Right atrium auricular region (tissue), 2 donors: ENCODE data around the gene IL26. TPM values are rescaled to one million over a fixed set of nuclear protein-coding genes. Genes with fewer than 3 reads are reported as not detected.

Source experiments
- DNase-seq: peaks from one replicate; pipeline ENCODE4 v3.0.0-alpha.2; 2019; ENCODE audit warnings: low spot score
- H3K27ac ChIP-seq, 2 donors: fragments of 200-600 bp; sonication (generic); 1 replicate in 1 of 2; 2 replicates in 1 of 2; pipeline ENCODE4 v1.5.1; 2016 to 2019
- H3K27me3 ChIP-seq, 2 donors: fragments of 200-600 bp; sonication (generic); one replicate each; pipeline versions ENCODE4 v1.5.1 to v1.6.0; 2017 to 2019
- H3K36me3 ChIP-seq: fragments of 200-600 bp; sonication (generic); one replicate; pipeline ENCODE4 v1.5.1; 2016
- H3K4me1 ChIP-seq, 2 donors: fragments of 200-600 bp; sonication (generic); one replicate each; pipeline versions ENCODE4 v1.5.1 to v1.6.0; 2017 to 2019
- H3K4me3 ChIP-seq, 2 donors: fragments of 200-600 bp; sonication (generic); 1 replicate in 1 of 2; 2 replicates in 1 of 2; pipeline ENCODE4 v1.5.1; 2017 to 2019; ENCODE audit warnings: mild to moderate bottlenecking in 1 of 2, moderate library complexity in 1 of 2
- H3K9me3 ChIP-seq, 2 donors: fragments of 200-600 bp; sonication (generic); one replicate each; pipeline ENCODE4 v1.5.1; 2019
- CTCF ChIP-seq, 2 donors: fragments of 200-600 bp; sonication (generic); IDR thresholded peaks; one replicate each; pipeline ENCODE4 v1.5.1; 2019; ENCODE audit warnings: antibody characterized with exemption in 2 of 2
- total RNA-seq, 2 donors: library from RNA; depleted of rRNA; stranded (reverse); fragments of >200 nt; gene quantifications; one replicate each; pipeline ENCODE4 v1.1.0, GENCODE V29; 2016

IL26 gene
- total RNA-seq, 2 donors from 2014 or later: not detected

DNA sequence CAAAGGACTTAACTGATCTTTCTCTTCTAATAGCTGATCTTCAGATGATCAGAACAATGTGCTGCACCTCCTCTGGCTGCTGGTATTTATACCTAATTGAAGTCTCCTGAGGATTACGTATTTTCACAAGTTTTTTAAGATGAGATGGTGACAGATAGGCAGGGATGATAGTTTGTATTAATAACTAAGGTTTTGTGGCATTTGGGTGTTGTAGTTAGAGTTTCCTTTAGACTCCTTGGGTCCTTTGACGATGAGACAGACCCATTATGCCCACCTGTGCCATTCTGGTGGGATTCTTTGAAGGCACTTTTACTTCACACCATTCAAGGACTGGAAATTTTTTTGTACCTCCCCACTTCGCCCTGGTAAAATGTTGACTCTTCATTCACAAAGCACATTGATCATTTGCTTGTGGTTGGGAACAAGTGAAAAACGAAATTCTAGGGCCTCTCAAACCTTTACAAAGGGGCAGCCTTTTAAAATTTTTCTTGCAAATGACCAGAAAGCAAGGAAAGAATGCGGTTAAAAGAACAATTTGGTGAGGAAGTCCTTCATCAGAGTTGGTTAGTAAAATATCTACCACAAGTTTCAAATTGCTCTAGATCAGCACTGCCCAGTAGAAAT lies 65.8 kb downstream of the IL26 start, which contains the start of gene IFNG:
Gene IFNG, minus strand, starts transcription at position 60 of the 624 bp plus-strand sequence. CDS start 125 bp downstream, outside the sequence.
- Histone ChIP-seq H3K4me1 (no peaks in the 10 kb centered on the region), H3K27ac (no peak within 1 kb of the TSS), H3K36me3 (no peaks in the 10 kb centered on the region), H3K4me3 (no peak within 1 kb of the TSS), H3K9me3 (no peaks in the 10 kb centered on the region), H3K27me3 (no peaks in the 10 kb centered on the region)
- no peak for DNase-seq
- TF ChIP-seq CTCF (IDR thresholded peaks at IDR 0.05): no peak

DNA sequence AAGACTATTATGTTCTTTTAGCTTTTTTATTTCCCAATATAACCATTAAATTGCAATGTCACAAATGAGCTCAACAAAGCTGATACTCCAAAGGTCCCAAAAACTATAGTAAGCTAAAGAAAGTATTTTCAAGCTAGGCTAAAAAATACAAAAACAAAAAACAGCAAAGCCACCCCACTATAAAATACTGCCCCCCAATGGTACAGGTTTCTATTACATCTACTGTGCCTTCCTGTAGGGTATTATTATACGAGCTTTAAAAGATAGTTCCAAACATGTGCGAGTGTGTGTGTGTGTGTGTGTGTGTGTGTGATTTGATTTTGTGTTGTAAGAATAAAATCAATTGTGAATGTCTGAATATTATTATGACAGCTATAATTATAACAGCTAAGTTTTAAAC lies 67.2 kb downstream of the IL26 start:
- Histone ChIP-seq H3K27ac (no peak overlapping the region), H3K36me3 (no peaks in the 10 kb centered on the region), H3K4me1 (no peaks in the 10 kb centered on the region), H3K4me3 (no peak overlapping the region), H3K9me3 (no peaks in the 10 kb centered on the region), H3K27me3 (no peaks in the 10 kb centered on the region)
- peak in 1 of 2 donors; percentile 50 for TF ChIP-seq CTCF (IDR thresholded peaks at IDR 0.05)
- DNase-seq: no peak

DNA sequence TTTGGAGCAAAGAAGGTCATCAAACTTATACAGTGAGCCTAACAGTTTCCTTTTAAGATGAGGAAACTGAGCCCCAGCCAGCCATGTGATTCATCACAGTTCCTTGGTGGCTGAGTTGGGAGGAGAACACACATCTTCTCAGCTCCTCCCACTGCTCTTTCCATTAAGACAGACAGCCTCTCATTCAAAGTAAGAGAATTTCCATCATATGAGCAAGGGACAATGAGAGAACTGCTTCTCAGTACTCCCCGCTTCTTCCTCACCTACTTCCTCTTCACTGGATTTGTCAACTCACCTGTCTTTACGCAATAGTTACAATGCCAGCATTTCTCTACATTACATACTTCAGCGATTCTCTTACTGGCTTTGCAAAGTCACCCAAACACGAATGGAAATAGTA lies 68.2 kb downstream of the IL26 start:
- DNase-seq: no peak
- no peaks in the 10 kb centered on the region for H3K36me3 ChIP-seq
- no peak for TF ChIP-seq CTCF (IDR thresholded peaks at IDR 0.05)
- no peaks in the 10 kb centered on the region for H3K4me1 ChIP-seq
- H3K27me3 ChIP-seq: no peaks in the 10 kb centered on the region
- H3K4me3 ChIP-seq: no peak overlapping the region
- no peak overlapping the region for H3K27ac ChIP-seq
- no peaks in the 10 kb centered on the region for H3K9me3 ChIP-seq

DNA sequence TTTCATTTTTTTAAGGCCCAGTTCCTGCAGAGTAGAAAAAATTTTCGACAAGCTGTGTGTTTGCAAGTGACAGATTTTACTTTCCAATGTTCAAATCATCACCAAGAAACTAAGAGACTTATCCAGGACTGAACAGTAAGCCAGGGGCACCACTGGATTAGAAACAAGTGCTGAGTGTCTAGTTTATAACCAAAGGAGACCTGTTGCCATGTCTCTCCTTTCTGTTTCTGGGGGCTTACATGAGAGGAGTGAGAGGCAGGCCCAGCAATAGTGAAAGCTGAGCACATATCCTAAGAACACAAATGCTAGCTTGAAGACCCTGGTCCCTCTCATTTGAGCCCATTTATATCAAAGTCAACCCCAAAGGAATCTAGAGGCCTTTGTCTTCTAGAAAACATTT lies 69.0 kb downstream of the IL26 start:
- Histone ChIP-seq H3K4me3 (no peak overlapping the region), H3K36me3 (no peaks in the 10 kb centered on the region), H3K9me3 (no peaks in the 10 kb centered on the region), H3K4me1 (no peaks in the 10 kb centered on the region), H3K27me3 (no peaks in the 10 kb centered on the region), H3K27ac (no peak overlapping the region)
- no peak for TF ChIP-seq CTCF (IDR thresholded peaks at IDR 0.05)
- no peak for DNase-seq

DNA sequence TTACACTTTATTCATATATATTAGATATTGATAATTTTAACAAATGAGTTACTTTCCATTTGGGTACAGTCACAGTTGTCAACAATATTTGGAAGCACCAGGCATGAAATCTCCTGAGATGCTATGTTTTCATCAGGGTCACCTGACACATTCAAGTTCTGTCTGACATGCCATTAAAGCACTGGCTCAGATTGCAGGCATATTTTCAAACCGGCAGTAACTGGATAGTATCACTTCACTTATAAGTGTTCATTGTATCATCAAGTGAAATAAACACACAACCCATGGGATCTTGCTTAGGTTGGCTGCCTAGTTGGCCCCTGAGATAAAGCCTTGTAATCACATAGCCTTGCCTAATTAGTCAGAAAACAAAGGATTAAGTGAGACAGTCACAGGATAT lies 70.8 kb downstream of the IL26 start:
- no peak overlapping the region for H3K4me3 ChIP-seq
- H3K36me3 ChIP-seq: no peaks in the 10 kb centered on the region
- H3K27me3 ChIP-seq: no peaks in the 10 kb centered on the region
- H3K27ac ChIP-seq: no peak overlapping the region
- H3K9me3 ChIP-seq: no peaks in the 10 kb centered on the region
- H3K4me1 ChIP-seq: no peaks in the 10 kb centered on the region
- no peak for DNase-seq
- TF ChIP-seq CTCF (IDR thresholded peaks at IDR 0.05): no peak

Other genes with a start within 250 kb of the IL26 start
- 1 to 10 TPM in 1 of 2 donors, not detected in 1; 2.7 TPM for gene IFNG-AS1, start 236.4 kb downstream of the IL26 start, total RNA-seq
- gene IFNG, start 66.1 kb downstream of the IL26 start, total RNA-seq: not detected
- gene IL22, start 27.8 kb upstream of the IL26 start, total RNA-seq: not detected
- gene MDM1, start 106.6 kb upstream of the IL26 start, total RNA-seq: 10 to 100 TPM in 1 of 2 donors, 1 to 10 TPM in 1; 8.3 to 12.8 TPM